Activated CD4-positive, CD25-positive, alpha-beta regulatory T cell treated with anti-CD3 and anti-CD28 coated beads, Interleukin-2, amount 50 U/mL, for 72 hours (primary cell): ENCODE results near the gene SRL.
A peak's percentile ranks its signal among the peaks of the same experiment; 100 is the strongest.
"Not testable (repeated sequence)": the region's sequence is repeated elsewhere in the genome, so short reads cannot be mapped to it uniquely, and the experiment has no call there.

ENCODE experiments used
- DNase-seq: peaks from one replicate; pipeline ENCODE4 v3.0.0; 2021

Gene SRL

DNA sequence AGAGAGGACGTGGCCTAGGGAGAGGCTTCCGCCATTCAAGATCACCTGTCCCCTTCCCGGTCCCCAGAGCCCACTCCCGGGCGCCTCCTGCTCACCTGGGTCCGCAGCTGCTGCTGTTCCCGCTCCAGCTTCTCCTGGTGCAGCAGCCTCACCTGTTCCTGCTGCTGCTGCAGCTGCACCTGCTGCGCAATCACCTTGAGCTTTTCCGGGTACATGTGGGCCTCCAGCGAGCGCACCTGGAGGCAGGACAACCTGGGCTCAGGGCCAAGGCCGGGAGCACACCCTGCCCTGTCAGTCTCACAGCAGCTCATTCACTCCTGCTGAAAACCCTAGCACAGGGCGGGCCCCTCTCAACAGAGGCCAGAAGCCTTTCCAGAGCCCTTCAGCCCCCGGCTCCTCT is 18.5 kb upstream of the SRL start:
- no peak for DNase-seq

- DNase-seq = no peak
These were observed 16.0 kb upstream of the SRL start for GRCh38 chr16:4257646-4258556.

DNA sequence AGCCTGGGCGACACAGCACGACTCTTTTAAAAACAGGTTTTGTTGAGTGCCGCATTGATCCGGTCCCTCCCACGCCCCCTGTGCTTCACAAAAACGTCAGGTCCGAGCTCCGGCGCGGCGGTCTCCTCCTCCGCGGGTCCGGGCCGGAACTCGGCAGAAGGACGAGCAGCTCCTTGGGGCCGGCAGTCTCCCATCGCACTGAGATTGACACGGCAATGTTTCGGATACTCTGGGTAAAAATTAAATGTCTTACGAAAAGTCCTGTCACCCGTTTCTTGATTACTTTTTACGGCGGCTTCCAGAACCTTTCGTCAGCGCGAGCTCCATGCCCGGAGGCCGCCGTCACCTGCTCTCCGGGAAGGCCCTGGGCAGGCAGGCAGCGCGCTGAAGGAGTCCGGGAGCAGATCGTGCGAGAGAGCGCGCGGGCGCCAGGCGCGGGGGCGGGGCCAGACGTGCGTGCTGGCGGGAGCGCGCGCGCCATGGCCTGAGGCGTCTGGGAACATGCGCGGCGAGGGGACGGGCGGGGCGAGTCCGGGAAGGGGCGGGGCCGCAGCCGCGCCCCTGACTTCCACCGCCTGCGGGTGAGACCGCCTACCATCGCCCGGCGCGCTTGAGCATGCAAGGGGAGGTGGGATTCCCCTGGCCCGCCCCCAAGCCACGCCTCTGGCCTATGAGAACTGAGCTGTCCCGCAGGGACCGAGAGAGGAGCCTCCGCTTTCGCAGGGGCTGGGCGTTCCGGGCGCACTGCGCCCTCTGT is 11.7 kb upstream of the SRL start:
- peak; percentile 99 for DNase-seq

- not testable (repeated sequence) for DNase-seq
These were observed 11.1 kb upstream of the SRL start for GRCh38 chr16:4253012-4253393.

DNA sequence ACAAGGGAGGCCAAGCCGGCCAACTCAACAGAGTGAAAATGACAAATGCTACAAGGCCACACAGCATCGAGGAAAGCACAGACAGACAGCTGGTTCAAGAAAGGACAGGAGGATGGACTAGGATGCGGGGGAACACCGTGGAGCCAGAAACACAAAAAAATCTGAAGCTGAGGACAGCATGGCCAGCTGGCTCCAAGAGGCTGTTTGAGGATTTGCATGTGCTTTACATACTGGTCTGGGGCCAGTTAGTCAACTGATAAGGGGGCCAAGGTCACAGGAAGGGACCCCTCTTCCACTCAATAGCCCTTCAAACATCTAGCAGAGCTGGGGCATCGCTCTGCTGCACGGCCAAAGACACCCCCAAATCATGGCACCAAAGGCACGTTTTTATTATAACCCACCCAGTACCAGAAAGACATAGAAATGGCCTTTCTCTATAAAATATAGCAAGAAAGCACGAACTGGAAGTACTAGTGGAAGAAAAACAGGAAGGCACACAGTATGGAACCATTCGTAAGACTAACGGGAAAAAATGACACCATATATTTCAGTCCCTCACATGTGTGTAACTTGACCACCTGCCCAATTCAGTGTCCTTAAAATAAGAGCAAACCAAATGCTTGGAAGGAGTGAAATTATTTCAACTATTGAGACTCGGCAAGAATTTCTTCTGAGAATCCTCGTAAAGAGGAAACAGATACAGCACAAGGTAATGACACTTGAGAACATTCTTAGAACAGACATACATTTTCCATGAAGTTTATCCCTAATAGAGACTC is 7.8 kb upstream of the SRL start:
- no peak for DNase-seq

GRCh38 chr16:4247460-4247784 is 5.5 kb upstream of the SRL start:
- DNase-seq = no peak

- DNase-seq = no peak
These were observed 5.0 kb upstream of the SRL start for GRCh38 chr16:4246777-4247459.

DNA sequence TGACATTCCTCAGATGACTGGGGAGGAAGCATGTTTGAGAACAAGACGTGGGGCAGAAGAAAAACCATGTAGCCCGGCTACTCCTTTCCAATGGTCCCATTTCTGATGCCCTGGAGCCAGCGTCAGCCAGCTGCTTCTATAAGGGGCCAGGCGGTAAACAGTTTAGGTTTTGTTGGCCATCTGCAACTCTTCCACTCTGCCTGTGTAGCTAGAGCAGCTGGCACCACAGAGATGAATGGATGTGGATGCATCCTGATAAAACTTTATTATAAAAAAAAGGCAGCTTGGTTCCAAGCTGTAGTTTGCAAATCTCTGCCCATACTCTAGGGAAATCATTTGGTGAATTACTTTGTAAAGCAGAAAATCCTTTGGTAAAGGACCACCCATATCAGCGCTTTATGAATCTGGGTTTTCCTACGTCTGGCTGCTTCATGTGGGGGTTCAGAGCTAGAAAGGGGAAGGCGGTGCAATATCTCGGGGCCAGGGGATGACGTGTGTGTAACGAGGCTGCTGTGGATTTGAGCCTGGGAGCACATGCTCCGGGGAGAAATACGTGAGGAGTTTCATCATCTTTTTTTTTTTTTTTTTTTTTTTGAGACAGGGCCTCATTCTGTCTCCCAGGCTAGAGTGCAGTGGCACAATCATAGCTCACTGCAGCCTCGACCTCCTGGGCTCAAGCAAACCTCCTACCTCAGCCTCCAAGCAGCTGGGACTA is 3.4 kb upstream of the SRL start:
- no peak for DNase-seq

GRCh38 chr16:4244254-4245076 is 2.6 kb upstream of the SRL start:
- no peak for DNase-seq

DNA sequence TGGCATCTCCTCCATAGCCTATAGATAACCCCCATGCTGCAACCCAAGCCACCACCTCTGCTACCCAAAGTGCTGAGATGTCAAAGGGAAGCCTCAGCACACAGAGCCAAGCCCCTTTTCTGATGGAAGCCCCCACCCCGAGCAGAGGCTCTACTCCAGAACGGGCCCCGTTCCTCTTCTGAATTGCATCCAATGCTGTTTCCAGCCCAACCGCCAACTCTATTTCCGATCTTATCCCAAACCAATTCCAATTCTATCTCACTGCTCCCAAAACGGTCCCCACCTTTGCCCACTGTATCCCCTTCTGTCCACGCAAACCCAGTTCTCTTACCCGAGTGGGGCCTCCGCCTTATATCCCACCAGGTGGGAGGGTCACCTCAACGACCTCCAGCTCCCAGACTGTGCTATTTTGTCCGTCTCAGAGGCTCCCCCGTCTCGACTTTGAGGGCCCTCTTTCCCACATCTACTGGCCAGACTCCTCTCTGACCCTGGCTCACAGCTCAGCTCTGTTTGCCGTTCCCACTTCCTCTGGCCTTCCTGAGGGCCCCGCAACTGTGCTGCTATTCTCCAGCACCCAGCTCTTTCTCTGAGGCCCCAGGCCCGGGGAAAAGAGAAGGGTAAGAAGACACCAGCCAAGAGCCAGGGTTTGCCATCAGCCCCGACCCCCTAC is 487 bp downstream of the SRL start:
- no peak for DNase-seq

DNA sequence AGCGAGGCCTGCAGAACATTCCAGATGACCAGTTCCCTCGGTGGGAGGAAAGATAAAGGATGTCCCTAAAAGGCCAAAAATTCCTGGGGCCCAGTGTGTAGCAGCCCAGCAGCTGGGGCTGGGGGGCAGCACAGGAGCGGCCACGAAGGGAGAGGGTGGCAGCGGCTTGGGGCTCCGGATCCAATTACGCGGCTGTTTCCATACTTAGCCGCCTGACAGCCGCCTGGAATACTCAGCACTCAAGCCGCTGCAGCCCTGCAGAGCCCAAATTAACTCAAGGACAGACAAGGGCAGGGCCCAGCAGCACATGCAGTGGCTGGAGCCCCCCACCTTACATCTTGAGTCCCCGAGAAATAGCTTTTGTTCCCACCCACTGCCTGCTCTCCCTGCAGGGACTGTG is 1.3 kb downstream of the SRL start:
- DNase-seq = no peak

DNA sequence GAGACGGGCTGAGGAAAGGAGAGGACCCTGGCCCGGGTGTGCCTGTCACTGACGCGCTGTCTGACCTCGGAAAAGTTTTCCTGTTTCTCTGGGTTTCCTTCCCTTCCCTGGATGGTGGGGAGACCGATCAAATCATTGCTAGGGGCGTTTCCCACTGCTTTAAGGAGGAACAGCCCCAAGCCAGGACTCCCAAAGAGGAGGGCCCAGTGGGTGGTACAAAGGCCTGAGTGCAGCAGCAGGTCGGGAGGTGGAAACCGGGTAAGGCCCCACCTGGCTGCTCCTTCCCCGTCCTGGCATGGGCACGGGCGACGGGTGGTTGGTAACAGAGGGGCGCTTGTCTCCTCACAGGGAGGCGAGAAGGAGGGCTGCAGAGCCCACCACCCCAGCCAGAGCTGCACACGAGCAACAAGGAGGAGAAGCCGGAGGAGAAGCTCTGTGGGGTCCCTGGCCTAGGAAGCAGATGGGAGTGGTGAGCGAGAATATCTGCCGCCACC is 2.2 kb downstream of the SRL start:
- no peak for DNase-seq

GRCh38 chr16:4239020-4239419 is 2.9 kb downstream of the SRL start:
- DNase-seq = no peak

- DNase-seq = no peak
These were observed 8.4 kb downstream of the SRL start for GRCh38 chr16:4233431-4233830.

DNA sequence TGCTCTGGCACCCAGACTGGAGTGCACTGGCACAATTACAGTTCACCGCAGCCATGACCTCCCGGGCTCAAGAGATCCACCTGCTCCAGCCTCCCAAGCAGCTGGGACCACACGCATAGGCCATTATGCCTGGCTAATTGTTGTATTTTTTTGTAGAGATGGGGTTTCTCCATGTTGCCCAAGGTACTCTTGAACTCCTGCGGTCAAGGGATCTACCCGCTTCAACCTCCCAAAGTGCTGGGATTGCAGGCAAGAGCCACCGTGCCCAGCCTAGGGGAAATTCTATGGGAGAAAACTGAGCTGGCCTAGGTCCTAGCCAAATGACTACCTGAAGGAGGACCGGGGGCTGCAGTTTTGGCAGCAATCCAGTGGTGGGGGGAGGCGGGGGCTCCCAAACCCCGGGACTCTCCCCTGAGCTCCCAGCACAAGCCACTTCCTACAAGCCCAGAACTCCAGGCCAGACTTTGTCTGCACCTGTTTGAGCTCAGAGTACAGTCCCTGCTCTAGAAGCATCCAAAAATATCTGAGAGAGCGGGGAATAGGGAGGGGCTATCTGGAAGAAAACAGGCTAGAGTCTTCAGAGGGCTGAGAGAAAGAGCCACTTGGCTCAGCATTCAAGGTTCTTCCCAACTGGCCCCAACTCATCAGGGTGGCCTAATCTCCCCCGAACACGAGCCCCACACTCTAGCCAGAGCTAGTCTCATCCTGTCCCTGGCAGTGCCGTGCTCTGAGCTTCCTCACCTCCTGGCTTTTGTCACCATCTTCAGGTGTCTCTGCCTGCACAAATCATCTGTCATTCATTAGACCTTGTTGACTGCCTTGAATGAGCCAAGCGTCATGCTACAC is 9.1 kb downstream of the SRL start:
- DNase-seq = no peak

GRCh38 chr16:4231886-4232285 is 10.0 kb downstream of the SRL start:
- DNase-seq = no peak

DNA sequence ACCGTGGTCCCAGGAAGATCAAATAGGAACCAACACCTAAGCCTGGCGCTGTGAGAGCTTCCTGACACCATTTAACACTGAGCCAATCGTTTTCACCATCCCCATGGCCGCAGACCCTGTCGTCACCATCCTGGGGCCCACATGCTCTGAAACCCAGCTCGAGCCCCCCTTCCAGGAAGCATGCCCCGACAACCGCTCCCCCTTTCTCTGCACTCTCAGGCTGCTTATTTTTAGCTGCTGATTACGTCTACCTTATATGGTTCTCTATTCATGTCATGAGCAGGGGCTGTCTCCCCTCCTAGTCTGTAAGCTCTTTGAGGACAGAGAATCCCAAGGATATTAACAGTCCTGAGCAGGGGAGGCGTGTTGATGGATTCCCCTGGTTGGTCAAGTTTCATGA is 10.5 kb downstream of the SRL start:
- no peak for DNase-seq

DNA sequence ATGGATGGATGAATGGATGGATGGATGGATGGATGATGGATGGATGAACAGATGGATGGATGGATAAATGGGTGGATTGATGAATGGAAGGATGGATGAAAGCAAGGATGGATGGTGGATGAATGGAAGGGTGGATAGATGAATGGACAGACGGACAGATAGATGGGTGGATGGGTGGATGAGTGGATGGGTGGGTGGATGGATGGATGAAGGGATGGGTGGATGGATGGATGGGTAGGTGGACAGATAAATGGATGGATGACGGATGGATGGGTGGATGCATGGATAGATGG is 14.9 kb downstream of the SRL start:
- no peak for DNase-seq

DNA sequence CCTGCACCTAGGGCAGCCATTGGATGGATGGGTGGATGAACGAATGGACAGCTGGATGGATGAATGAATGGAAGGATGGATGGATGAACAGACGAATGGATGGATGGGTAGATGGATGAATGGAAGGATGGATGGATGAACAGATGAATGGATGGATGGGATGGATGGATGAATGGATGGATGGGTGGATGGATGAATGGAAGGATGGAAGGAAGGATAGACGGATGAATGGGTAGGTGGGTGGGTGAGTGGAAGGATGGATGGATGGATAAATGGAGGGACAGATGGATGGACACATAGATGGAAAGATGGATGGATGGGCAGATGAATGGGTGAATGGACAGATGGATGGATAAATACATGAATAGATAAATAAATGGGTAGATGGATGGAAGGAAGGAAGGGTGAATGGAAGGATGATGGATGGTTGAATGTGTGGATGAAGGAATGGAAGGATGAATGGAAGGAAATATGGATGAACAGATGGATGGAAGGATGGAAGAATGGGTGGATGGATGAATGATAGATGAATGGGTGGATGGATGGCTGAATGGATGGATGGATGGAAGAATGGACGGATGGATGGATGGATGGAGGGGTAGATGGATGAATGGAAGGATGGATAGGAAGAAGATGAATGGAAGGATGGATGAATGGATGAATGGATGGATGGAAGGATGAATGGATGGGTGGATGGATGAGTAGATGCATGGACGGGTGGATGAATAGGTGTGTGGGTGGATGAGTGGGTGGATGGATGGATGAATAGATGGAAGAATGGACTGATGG is 15.4 kb downstream of the SRL start:
- no peak for DNase-seq
